SKM-1 treated with dmso at 0.1 percent for 144 hours (cell line): Measurements from ENCODE around the gene ADAMTS19.
"Not testable (repeated sequence)": the region's sequence is repeated elsewhere in the genome, so short reads cannot be mapped to it uniquely, and the experiment has no call there.

Experiments used
- DNase-seq: peaks from one replicate; lab custom pipeline; 2025; ENCODE audit not compliant: unreplicated experiment; lab: John Stamatoyannopoulos, UW

ADAMTS19 gene, protein sequence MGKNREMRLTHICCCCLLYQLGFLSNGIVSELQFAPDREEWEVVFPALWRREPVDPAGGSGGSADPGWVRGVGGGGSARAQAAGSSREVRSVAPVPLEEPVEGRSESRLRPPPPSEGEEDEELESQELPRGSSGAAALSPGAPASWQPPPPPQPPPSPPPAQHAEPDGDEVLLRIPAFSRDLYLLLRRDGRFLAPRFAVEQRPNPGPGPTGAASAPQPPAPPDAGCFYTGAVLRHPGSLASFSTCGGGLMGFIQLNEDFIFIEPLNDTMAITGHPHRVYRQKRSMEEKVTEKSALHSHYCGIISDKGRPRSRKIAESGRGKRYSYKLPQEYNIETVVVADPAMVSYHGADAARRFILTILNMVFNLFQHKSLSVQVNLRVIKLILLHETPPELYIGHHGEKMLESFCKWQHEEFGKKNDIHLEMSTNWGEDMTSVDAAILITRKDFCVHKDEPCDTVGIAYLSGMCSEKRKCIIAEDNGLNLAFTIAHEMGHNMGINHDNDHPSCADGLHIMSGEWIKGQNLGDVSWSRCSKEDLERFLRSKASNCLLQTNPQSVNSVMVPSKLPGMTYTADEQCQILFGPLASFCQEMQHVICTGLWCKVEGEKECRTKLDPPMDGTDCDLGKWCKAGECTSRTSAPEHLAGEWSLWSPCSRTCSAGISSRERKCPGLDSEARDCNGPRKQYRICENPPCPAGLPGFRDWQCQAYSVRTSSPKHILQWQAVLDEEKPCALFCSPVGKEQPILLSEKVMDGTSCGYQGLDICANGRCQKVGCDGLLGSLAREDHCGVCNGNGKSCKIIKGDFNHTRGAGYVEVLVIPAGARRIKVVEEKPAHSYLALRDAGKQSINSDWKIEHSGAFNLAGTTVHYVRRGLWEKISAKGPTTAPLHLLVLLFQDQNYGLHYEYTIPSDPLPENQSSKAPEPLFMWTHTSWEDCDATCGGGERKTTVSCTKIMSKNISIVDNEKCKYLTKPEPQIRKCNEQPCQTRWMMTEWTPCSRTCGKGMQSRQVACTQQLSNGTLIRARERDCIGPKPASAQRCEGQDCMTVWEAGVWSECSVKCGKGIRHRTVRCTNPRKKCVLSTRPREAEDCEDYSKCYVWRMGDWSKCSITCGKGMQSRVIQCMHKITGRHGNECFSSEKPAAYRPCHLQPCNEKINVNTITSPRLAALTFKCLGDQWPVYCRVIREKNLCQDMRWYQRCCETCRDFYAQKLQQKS

GRCh38 chr5:129459777-129460671 lies at the start of gene ADAMTS19:
Gene ADAMTS19 (plus strand): TSS chr5:129460298. CDS start chr5:129460392, 94 bp downstream.
- peak; percentile 54 for DNase-seq

DNA sequence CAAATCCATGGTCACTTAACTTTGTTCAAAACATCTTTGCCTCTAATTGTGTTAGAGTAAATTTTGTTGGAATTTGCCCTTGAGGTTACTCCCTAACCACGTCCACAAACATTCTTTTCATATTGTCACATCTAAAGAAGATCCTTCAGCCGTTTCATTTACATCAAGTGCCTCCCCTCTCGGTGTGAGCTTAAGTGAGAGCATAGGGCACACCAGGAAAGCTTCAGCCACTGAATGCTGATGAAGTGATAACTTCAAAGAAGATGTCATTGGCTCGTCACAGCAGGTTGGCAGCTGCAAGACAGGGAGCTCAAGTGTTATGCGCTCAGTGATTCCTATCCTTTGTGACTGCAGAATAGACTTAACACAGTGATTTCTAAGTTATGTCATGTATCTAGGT lies 49.6 kb upstream of the ADAMTS19 start:
- no peak for DNase-seq

GRCh38 chr5:129412721-129413120 lies 47.4 kb upstream of the ADAMTS19 start:
- no peak for DNase-seq

- no peak for DNase-seq
Observed at GRCh38 chr5:129413570-129413969, 46.5 kb upstream of the ADAMTS19 start.

GRCh38 chr5:129419292-129419691 lies 40.8 kb upstream of the ADAMTS19 start:
- DNase-seq, result no peak

GRCh38 chr5:129425031-129425430 lies 35.1 kb upstream of the ADAMTS19 start:
- DNase-seq, result no peak

- no peak for DNase-seq
Observed at GRCh38 chr5:129426071-129426470, 34.0 kb upstream of the ADAMTS19 start.

- not testable (repeated sequence) for DNase-seq
Observed at GRCh38 chr5:129428636-129429035, 31.5 kb upstream of the ADAMTS19 start.

DNA sequence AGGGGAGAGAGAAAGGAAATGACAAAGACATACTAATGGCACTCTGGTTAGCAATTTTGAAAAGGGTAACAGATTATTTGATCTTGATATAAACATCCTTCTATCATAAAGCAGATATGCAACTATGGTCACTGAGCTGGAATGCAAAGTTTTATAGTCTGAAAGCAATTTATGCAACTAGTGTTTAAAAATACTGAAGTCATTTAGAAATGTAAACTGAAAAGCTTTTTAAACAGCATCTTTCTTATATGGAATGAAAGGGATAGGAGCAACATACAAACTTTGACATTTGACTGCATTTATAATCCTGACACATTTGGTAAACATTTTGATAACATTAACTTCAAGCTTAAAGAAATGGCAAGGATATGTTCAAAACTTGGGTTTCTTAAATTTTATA lies 28.7 kb upstream of the ADAMTS19 start:
- DNase-seq, result no peak

DNA sequence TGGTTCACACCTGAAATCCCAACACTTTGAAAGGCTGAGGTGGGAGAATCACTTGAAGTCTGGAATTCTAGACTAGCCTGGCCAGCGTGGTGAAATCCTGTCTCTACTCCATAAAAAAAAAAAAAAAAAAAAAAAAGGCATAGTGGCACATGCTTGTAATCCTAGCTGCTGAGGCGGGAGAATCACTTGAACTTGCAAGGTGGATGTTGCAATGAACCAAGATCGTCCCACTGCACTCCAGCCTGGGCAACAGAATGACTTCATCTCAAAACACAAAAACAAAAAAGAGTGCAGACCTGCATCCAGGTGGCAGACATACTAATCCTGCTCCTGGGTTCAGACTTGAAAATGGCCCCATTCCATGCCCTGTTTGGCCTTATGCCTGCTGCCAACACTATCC lies 21.8 kb upstream of the ADAMTS19 start:
- no peak for DNase-seq

GRCh38 chr5:129440424-129440823 lies 19.7 kb upstream of the ADAMTS19 start:
- DNase-seq, result no peak

DNA sequence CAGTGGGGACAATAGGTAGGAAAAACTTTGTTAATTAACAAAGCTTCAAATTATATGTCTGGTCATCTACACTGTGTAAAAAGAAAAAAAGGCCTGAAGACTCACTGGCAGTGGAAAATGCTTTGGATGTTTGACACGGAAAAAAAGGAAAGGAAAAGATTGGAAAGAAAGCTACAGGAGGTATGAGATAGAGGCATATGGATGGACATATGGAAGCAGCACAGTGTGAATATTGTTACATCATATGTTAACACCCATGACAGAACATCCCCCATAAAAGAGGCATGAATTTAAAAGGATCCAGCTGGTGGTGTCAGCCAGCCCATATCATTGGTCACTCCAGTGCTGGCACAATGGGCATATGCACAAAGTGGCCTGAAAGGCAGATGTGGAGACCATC lies 19.0 kb upstream of the ADAMTS19 start:
- no peak for DNase-seq

- DNase-seq, result no peak
Observed at GRCh38 chr5:129445379-129445778, 14.7 kb upstream of the ADAMTS19 start.

- no peak for DNase-seq
Observed at GRCh38 chr5:129447968-129448367, 12.1 kb upstream of the ADAMTS19 start.

GRCh38 chr5:129448654-129449053 lies 11.4 kb upstream of the ADAMTS19 start:
- DNase-seq, result no peak

DNA sequence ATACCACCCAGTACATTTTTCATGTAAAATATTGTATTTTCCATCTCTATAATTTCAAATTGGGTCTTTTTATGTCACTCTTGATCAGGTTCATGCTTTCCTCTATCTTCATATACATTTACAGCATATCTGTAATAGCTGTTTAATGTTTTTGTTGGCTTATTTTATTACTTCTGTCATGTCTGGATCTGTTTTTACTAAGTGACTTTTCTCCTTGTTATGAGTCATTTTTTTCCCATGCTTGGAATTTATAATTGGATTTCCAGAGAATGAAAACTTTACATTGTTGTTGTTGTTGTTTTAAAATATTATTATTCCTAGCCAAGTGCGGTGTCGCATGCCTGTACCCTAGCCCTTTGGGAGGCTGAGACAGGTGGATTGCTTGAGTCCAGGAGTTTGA lies 5.6 kb upstream of the ADAMTS19 start:
- no peak for DNase-seq

GRCh38 chr5:129459450-129459776 lies 685 bp upstream of the ADAMTS19 start:
- no peak for DNase-seq

DNA sequence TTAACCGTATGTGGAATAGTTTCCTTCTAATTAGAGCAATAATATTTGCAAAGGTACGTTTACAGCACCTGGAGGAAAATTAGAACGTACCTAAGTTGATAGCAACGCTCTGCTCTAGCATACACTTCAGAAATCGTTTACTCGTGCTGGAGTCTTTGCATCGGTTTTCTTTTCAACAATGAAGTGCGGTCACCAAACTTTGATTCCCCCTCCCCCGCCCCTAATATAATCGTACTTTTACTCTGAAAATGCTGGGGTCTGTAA lies 506 bp downstream of the ADAMTS19 start:
- no peak for DNase-seq

DNA sequence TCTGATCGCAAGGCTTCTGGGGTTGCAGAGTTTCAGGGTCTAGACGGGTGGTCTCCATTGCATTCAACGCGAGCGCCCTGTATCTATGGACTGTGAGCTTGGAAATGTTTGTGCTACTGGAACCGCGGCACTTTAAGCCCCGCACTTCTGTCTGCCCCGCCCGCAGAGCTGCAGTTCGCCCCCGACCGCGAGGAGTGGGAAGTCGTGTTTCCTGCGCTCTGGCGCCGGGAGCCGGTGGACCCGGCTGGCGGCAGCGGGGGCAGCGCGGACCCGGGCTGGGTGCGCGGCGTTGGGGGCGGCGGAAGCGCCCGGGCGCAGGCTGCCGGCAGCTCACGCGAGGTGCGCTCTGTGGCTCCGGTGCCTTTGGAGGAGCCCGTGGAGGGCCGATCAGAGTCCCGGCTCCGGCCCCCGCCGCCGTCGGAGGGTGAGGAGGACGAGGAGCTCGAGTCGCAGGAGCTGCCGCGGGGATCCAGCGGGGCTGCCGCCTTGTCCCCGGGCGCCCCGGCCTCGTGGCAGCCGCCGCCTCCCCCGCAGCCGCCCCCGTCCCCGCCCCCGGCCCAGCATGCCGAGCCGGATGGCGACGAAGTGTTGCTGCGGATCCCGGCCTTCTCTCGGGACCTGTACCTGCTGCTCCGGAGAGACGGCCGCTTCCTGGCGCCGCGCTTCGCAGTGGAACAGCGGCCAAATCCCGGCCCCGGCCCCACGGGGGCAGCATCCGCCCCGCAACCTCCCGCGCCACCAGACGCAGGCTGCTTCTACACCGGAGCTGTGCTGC lies 1.0 kb downstream of the ADAMTS19 start:
- DNase-seq, result peak; percentile 28

DNA sequence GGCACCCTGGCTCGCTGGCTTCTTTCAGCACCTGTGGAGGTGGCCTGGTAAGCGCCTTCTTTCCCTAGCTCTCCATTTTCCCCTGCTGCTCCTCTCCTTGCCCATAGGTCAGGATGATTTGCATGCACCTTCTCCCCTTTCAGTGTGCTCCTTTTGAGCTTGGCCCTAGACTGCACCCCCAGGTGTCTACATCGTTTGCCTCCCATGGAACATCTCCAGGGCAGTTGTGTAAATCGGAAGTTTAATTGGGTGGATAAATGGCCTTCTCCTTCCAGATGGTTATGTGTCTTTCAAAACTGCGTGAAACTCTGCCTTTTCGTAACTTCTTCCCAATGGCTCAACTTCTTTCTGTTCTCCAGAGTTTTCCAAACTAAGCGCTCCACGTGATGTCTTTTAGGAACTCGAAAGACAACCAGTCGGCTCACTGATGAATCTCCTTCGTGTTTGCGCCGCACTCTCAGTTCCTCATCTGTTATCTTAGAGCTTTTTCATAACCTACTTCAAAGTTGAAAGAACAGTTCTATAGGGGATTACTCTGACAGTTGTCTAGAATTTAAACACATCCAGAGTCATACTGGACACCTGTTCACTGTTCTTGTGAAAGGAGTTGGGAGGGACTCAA lies 1.7 kb downstream of the ADAMTS19 start:
- DNase-seq, result peak; percentile 3
